ENCODE results near the gene ACER3. TPM values are rescaled to one million over a fixed set of nuclear protein-coding genes. Genes with fewer than 3 reads are reported as not detected.

Gene ACER3
- total RNA-seq, 3 donors from 2014 or later: 32.3 to 45.7 (median 39.2) TPM

GRCh38 chr11:77049026-77049425, 188.3 kb downstream of the ACER3 start:
- TF ChIP-seq CTCF (IDR thresholded peaks at IDR 0.05): no peak
- DNase-seq (peak; percentile 79 to 83 (median 82)), ATAC-seq (peak; percentile 81)
- peaks cover 20% of the 10 kb centered on the region for H3K4me1 ChIP-seq (ENCODE audit: low read depth)
- no peak overlapping the region for H3K4me3 ChIP-seq
- no peaks in the 10 kb centered on the region for H3K36me3 ChIP-seq (ENCODE audit: low read depth)
- intact Hi-C loops (cut with DNase I, micrococcal nuclease): loop anchor here (5.0 to 10.0 kb wide), 2 partner anchors 43 to 136 kb away; no protein-coding TSS in a partner anchor
- H3K9me3 ChIP-seq: no peaks in the 10 kb centered on the region

GRCh38 chr11:77051511-77051910, 190.8 kb downstream of the ACER3 start:
- ATAC-seq (no peak), DNase-seq (no peak)
- Histone ChIP-seq H3K4me3 (no peak overlapping the region), H3K4me1 (ENCODE audit: low read depth) (peaks cover 16% of the 10 kb centered on the region), H3K9me3 (peaks cover 7% of the 10 kb centered on the region), H3K36me3 (ENCODE audit: low read depth) (no peaks in the 10 kb centered on the region)
- no peak for TF ChIP-seq CTCF (IDR thresholded peaks at IDR 0.05)
- intact Hi-C loops (cut with DNase I, micrococcal nuclease): no loop called here

- DNase-seq: no peak
- Histone ChIP-seq H3K4me3 (no peak overlapping the region), H3K4me1 (ENCODE audit: low read depth) (peaks cover 16% of the 10 kb centered on the region), H3K36me3 (ENCODE audit: low read depth) (no peaks in the 10 kb centered on the region), H3K9me3 (peaks cover 13% of the 10 kb centered on the region)
- no peak for ATAC-seq
- intact Hi-C loops (cut with DNase I, micrococcal nuclease): no loop called here
- no peak for TF ChIP-seq CTCF (IDR thresholded peaks at IDR 0.05)
Observed at GRCh38 chr11:77052518-77052917, 191.8 kb downstream of the ACER3 start.

- Histone ChIP-seq H3K4me3 (no peak overlapping the region), H3K36me3 (ENCODE audit: low read depth) (no peaks in the 10 kb centered on the region), H3K9me3 (peaks cover 13% of the 10 kb centered on the region), H3K4me1 (ENCODE audit: low read depth) (peaks cover 14% of the 10 kb centered on the region)
- intact Hi-C loops (cut with DNase I, micrococcal nuclease): no loop called here
- ATAC-seq (no peak), DNase-seq (no peak)
- TF ChIP-seq CTCF (IDR thresholded peaks at IDR 0.05): no peak
Observed at GRCh38 chr11:77053217-77054015, 192.7 kb downstream of the ACER3 start.

GRCh38 chr11:77054084-77054483, 193.4 kb downstream of the ACER3 start:
- H3K9me3 ChIP-seq: peaks cover 13% of the 10 kb centered on the region
- TF ChIP-seq CTCF (IDR thresholded peaks at IDR 0.05): no peak
- no peak for DNase-seq
- ATAC-seq: no peak
- H3K36me3 ChIP-seq (ENCODE audit: low read depth): no peaks in the 10 kb centered on the region
- intact Hi-C loops (cut with DNase I, micrococcal nuclease): no loop called here
- peaks cover 9% of the 10 kb centered on the region for H3K4me1 ChIP-seq (ENCODE audit: low read depth)
- no peak overlapping the region for H3K4me3 ChIP-seq
